SK-N-SH (cell line): ENCODE results near the gene SLC2A11. TPM values are rescaled to one million over a fixed set of nuclear protein-coding genes. Genes with fewer than 3 reads are reported as not detected.

ENCODE experiments used
- CTCF ChIA-PET: fragments of 300-600, 350-600 bp; formaldehyde crosslinking; extraction: SDS; loops from one replicate; lab custom pipeline; 2021; lab: Yijun Ruan, JAX
- POLR2A ChIA-PET: fragments of 350-600 bp; sonication (Branson Sonifier 250); formaldehyde crosslinking; extraction: SDS; loops from one replicate; lab custom pipeline; 2020; ENCODE audit warnings: antibody characterized with exemption, inconsistent platforms; lab: Yijun Ruan, JAX
- DNase-seq: peaks from one replicate; pipeline ENCODE4 v3.0.0; 2012
- H2AFZ ChIP-seq: fragments of 200-600 bp; sonication (generic); 2 replicates; pipeline ENCODE4 v1.8.1; 2016; ENCODE audit warnings: antibody characterized with exemption, mild to moderate bottlenecking, low read depth
- H3F3A ChIP-seq: fragments of 200-600 bp; sonication (generic); replicated peaks from 2 replicates; pipeline ENCODE3; 2016; ENCODE audit warnings: antibody characterized with exemption, mild to moderate bottlenecking; ENCODE audit not compliant: insufficient read depth
- H3K27ac ChIP-seq, 2 experiments: fragments of 200-500 bp in 1 of 2; fragments of 200-600 bp in 1 of 2; sonication (Bioruptor generic) in 1 of 2; sonication (generic), shearing (Covaris generic) in 1 of 2; 2 replicates each; pipeline versions ENCODE4 v1.5.1 to v1.6.1; 2014 to 2016; ENCODE audit warnings: low read depth in 2 of 2, inconsistent platforms in 1 of 2, low read length in 1 of 2, mild to moderate bottlenecking in 1 of 2, mixed read lengths in 1 of 2
- H3K27me3 ChIP-seq: fragments of 200-600 bp; sonication (generic), shearing (Covaris generic); 2 replicates; pipeline ENCODE4 v1.6.1; 2016; ENCODE audit warnings: mixed run types; ENCODE audit not compliant: insufficient read depth
- H3K36me3 ChIP-seq, 2 experiments: fragments of 200-500 bp in 1 of 2; fragments of 200-600 bp in 1 of 2; sonication (Bioruptor generic) in 1 of 2; sonication (generic) in 1 of 2; replicated peaks in 1 of 2; 2 replicates each; pipeline versions ENCODE3 to v1.5.1; 2014 to 2016; ENCODE audit warnings: low read length in 1 of 2, mild to moderate bottlenecking in 1 of 2; ENCODE audit not compliant: insufficient read depth in 2 of 2, control insufficient read depth in 1 of 2
- H3K4me1 ChIP-seq, 2 experiments: fragments of 200-500 bp in 1 of 2; fragments of 200-600 bp in 1 of 2; sonication (Bioruptor generic) in 1 of 2; sonication (generic), shearing (Covaris generic) in 1 of 2; 2 replicates each; pipeline versions ENCODE4 v1.5.1 to v1.6.1; 2014 to 2016; ENCODE audit warnings: low read depth in 1 of 2, low read length in 1 of 2, mixed run types in 1 of 2; ENCODE audit not compliant: insufficient read depth in 2 of 2, control insufficient read depth in 1 of 2
- H3K4me2 ChIP-seq: fragments of 200-600 bp; sonication (generic), shearing (Covaris generic); 2 replicates; pipeline ENCODE4 v1.6.1; 2017; ENCODE audit warnings: mixed run types
- H3K4me3 ChIP-seq, 2 experiments: fragments of 200-500 bp in 1 of 2; fragments of 200-600 bp in 1 of 2; sonication (Bioruptor generic) in 1 of 2; sonication (generic), shearing (Covaris generic) in 1 of 2; 2 replicates each; pipeline versions ENCODE4 v1.5.1 to v1.8.1; 2014 to 2016; ENCODE audit warnings: low read depth in 2 of 2, inconsistent platforms in 1 of 2, low read length in 1 of 2, mild to moderate bottlenecking in 1 of 2, mixed read lengths in 1 of 2, moderate library complexity in 1 of 2
- H3K79me2 ChIP-seq: fragments of 200-600 bp; sonication (generic); 2 replicates; pipeline ENCODE4 v1.8.1; 2017; ENCODE audit warnings: mild to moderate bottlenecking; ENCODE audit not compliant: insufficient read depth
- H3K9ac ChIP-seq: fragments of 200-600 bp; sonication (generic); 2 replicates; pipeline ENCODE4 v1.6.1; 2017; ENCODE audit warnings: mixed run types
- H3K9me2 ChIP-seq: fragments of 200-600 bp; sonication (generic); 2 replicates; pipeline ENCODE4 v1.6.1; 2017; ENCODE audit warnings: mixed run types
- H3K9me3 ChIP-seq: fragments of 200-600 bp; sonication (generic); 2 replicates; pipeline ENCODE4 v1.6.1; 2017; ENCODE audit warnings: mixed run types, mild to moderate bottlenecking, moderate library complexity
- H4K20me1 ChIP-seq: fragments of 200-600 bp; sonication (generic); 2 replicates; pipeline ENCODE4 v1.6.1; 2017; ENCODE audit warnings: mild to moderate bottlenecking, mixed run types; ENCODE audit not compliant: insufficient read depth
- ELF1 ChIP-seq: IDR thresholded peaks from 2 replicates; pipeline ENCODE4 v1.4.0; 2012
- FOSL2 ChIP-seq: IDR thresholded peaks from 2 replicates; pipeline ENCODE4 v1.4.0; 2012; ENCODE audit warnings: low read depth, mild to moderate bottlenecking, moderate library complexity, borderline replicate concordance
- FOXJ3 ChIP-seq: sonication (generic); formaldehyde crosslinking; IDR thresholded peaks from 2 replicates; pipeline ENCODE4 v1.5.1; 2020; ENCODE audit warnings: mild to moderate bottlenecking, missing genetic modification reagents
- GATA2 ChIP-seq: sonication (generic); formaldehyde crosslinking; IDR thresholded peaks from 2 replicates; pipeline ENCODE4 v1.5.0; 2020; ENCODE audit warnings: mild to moderate bottlenecking, missing genetic modification reagents
- IRF3 ChIP-seq: fragments of 150-350 bp; IDR thresholded peaks from 2 replicates; pipeline ENCODE4 v1.6.1; 2016; ENCODE audit warnings: mild to moderate bottlenecking, low read depth, low read length
- NFIC ChIP-seq: IDR thresholded peaks from 2 replicates; pipeline ENCODE4 v1.4.0; 2012; ENCODE audit warnings: borderline replicate concordance
- PBX3 ChIP-seq: IDR thresholded peaks from 2 replicates; pipeline ENCODE4; 2012
- POLR2AphosphoS5 ChIP-seq: IDR thresholded peaks from 2 replicates; pipeline ENCODE4 v1.6.1; 2012; ENCODE audit warnings: low read depth, low read length
- RAD21 ChIP-seq: IDR thresholded peaks from 2 replicates; pipeline ENCODE4 v1.6.1; 2012; ENCODE audit warnings: mild to moderate bottlenecking, low read length
- REST ChIP-seq: IDR thresholded peaks from 2 replicates; pipeline ENCODE4 v1.6.1; 2012; ENCODE audit warnings: mild to moderate bottlenecking, low read depth, low read length, moderate library complexity
- RXRA ChIP-seq: IDR thresholded peaks from 2 replicates; pipeline ENCODE4 v1.4.0; 2012; ENCODE audit warnings: low read depth, mild to moderate bottlenecking, borderline replicate concordance
- SIN3A ChIP-seq: IDR thresholded peaks from 2 replicates; pipeline ENCODE4 v1.6.1; 2012; ENCODE audit warnings: low read depth, mild to moderate bottlenecking, low read length, moderate library complexity, borderline replicate concordance
- TCF12 ChIP-seq: IDR thresholded peaks from 2 replicates; pipeline ENCODE4 v1.4.0; 2012
- TEAD4 ChIP-seq: IDR thresholded peaks from 2 replicates; pipeline ENCODE4 v1.4.0; 2012; ENCODE audit warnings: mild to moderate bottlenecking, borderline replicate concordance; ENCODE audit not compliant: insufficient read depth
- YY1 ChIP-seq: IDR thresholded peaks from 2 replicates; pipeline ENCODE4 v1.4.0; 2012; ENCODE audit warnings: low read depth, mild to moderate bottlenecking
- WGBS: methylation state at CpG from one replicate; pipeline ENCODE4 v1.1.6; 2017; ENCODE audit warnings: low lambda C conversion rate; 5-methylcytosine and 5-hydroxymethylcytosine counted together
- polyA plus RNA-seq, 3 experiments: library from polyadenylated mRNA; depleted of rRNA; stranded (reverse); fragments of >200 nt; gene quantifications; 2 replicates each; pipeline ENCODE4 v1.2.3, GENCODE V29; 2012
- TF ChIP-seq, protein P1 (sequence below): IDR thresholded peaks from 2 replicates; pipeline ENCODE4 v1.4.0; 2012; ENCODE audit warnings: low read depth, borderline replicate concordance
- TF ChIP-seq, protein P2 (sequence below): fragments of 200-600 bp; sonication (generic); IDR thresholded peaks from 2 replicates; pipeline ENCODE4 v1.6.1; 2017; ENCODE audit warnings: antibody characterized with exemption, mild to moderate bottlenecking, moderate library complexity

Gene SLC2A11
- polyA plus RNA-seq, 1 of the 3 experiments (the other 2 are of a cell fraction): 21.8 TPM

- WGBS: 80% methylated on average over 4 of the region's 4 CpGs
- Histone ChIP-seq H3K9me3 (no peaks in the 10 kb centered on the region), H2AFZ (no peak overlapping the region), H3K4me1 (peaks cover 0 to 15% of the 10 kb centered on the region in 2 experiments; a peak in 1 of 4 replicates), H3K4me3 (no peak overlapping the region), H3K27ac (no peak overlapping the region), H3K9me2 (no peaks in the 10 kb centered on the region), H4K20me1 (no peaks in the 10 kb centered on the region), H3K4me2 (no peak overlapping the region), H3K36me3 (peaks cover 10 to 11% of the 10 kb centered on the region in 2 experiments), H3K9ac (no peak overlapping the region), H3K79me2 (peaks cover 5% of the 10 kb centered on the region; the same call in 1 of the 2 replicates), H3K27me3 (no peaks in the 10 kb centered on the region), H3F3A (no peaks in the 10 kb centered on the region)
- TF ChIP-seq POLR2AphosphoS5 (no peak), TEAD4 (no peak), YY1 (no peak), FOXJ3 (CRISPR knock-in tag) (no peak)
- ChIA-PET POLR2A (no interaction called here), CTCF (interaction anchor here (2.1 kb wide), 1 partner anchor 11 kb away, joined by 6 read pairs; no protein-coding TSS in a partner anchor)
- no peak for DNase-seq
These were observed 43.9 kb downstream of the SLC2A11 start for GRCh38 chr22:23901600-23901999.

GRCh38 chr22:23903328-23903971, 45.8 kb downstream of the SLC2A11 start:
- DNase-seq: no peak
- Histone ChIP-seq H3K4me3 (no peak overlapping the region), H3K27me3 (no peaks in the 10 kb centered on the region), H3K4me2 (no peak overlapping the region), H3K36me3 (peaks cover 0 to 3% of the 10 kb centered on the region in 2 experiments), H3K4me1 (peaks cover 0 to 4% of the 10 kb centered on the region in 2 experiments; a peak in 1 of 4 replicates), H3K27ac (no peak overlapping the region), H3K9me3 (no peaks in the 10 kb centered on the region), H2AFZ (no peak overlapping the region), H3K9me2 (no peaks in the 10 kb centered on the region), H3F3A (no peaks in the 10 kb centered on the region), H3K9ac (no peak overlapping the region), H3K79me2 (no peaks in the 10 kb centered on the region), H4K20me1 (no peaks in the 10 kb centered on the region)
- CTCF ChIA-PET: interaction anchor here (0.9 to 2.1 kb wide), 5 partner anchors 9 to 54 kb away, joined by 3 to 10 read pairs (median 3); partner anchors contain the start of genes MIF and SLC2A11
- POLR2A ChIA-PET: interaction anchor here (0.6 to 1.2 kb wide), 2 partner anchors 10 to 19 kb away, joined by 3 to 6 read pairs; no protein-coding TSS in a partner anchor
- WGBS: 82% methylated on average over 8 of the region's 8 CpGs
- TF ChIP-seq FOSL2 (no peak), IRF3 (no peak), SIN3A (no peak), FOXJ3 (CRISPR knock-in tag) (no peak), RXRA (no peak), ELF1 (no peak), PBX3 (no peak), POLR2AphosphoS5 (no peak), TCF12 (no peak), RAD21 (no peak), REST (no peak), GATA2 (no peak), NFIC (no peak)
- TF ChIP-seq, protein P1, sequence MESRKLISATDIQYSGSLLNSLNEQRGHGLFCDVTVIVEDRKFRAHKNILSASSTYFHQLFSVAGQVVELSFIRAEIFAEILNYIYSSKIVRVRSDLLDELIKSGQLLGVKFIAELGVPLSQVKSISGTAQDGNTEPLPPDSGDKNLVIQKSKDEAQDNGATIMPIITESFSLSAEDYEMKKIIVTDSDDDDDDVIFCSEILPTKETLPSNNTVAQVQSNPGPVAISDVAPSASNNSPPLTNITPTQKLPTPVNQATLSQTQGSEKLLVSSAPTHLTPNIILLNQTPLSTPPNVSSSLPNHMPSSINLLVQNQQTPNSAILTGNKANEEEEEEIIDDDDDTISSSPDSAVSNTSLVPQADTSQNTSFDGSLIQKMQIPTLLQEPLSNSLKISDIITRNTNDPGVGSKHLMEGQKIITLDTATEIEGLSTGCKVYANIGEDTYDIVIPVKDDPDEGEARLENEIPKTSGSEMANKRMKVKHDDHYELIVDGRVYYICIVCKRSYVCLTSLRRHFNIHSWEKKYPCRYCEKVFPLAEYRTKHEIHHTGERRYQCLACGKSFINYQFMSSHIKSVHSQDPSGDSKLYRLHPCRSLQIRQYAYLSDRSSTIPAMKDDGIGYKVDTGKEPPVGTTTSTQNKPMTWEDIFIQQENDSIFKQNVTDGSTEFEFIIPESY: no peak
- TF ChIP-seq, protein P2, sequence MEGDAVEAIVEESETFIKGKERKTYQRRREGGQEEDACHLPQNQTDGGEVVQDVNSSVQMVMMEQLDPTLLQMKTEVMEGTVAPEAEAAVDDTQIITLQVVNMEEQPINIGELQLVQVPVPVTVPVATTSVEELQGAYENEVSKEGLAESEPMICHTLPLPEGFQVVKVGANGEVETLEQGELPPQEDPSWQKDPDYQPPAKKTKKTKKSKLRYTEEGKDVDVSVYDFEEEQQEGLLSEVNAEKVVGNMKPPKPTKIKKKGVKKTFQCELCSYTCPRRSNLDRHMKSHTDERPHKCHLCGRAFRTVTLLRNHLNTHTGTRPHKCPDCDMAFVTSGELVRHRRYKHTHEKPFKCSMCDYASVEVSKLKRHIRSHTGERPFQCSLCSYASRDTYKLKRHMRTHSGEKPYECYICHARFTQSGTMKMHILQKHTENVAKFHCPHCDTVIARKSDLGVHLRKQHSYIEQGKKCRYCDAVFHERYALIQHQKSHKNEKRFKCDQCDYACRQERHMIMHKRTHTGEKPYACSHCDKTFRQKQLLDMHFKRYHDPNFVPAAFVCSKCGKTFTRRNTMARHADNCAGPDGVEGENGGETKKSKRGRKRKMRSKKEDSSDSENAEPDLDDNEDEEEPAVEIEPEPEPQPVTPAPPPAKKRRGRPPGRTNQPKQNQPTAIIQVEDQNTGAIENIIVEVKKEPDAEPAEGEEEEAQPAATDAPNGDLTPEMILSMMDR: no peak
